Prostate gland (tissue), 2 donors: ENCODE results near the gene ZNF638. TPM values are rescaled to one million over a fixed set of nuclear protein-coding genes. Genes with fewer than 3 reads are reported as not detected.

ENCODE experiments used
- DNase-seq: peaks from one replicate; pipeline ENCODE4 v3.0.0-alpha.2; 2019; ENCODE audit warnings: low spot score
- H3K27ac ChIP-seq, 2 donors: fragments of 200-600 bp; sonication (generic); 2 replicates each; pipeline ENCODE4 v1.5.1; 2017 to 2019
- H3K27me3 ChIP-seq: fragments of 200-600 bp; sonication (generic); replicated peaks from 2 replicates; pipeline ENCODE4 v1.5.1; 2019; ENCODE audit not compliant: insufficient read depth
- H3K36me3 ChIP-seq, 2 donors: fragments of 200-600 bp; sonication (generic); 1 replicate in 1 of 2; 2 replicates in 1 of 2; pipeline versions ENCODE4 v1.5.1 to v1.8.1; 2017 to 2019
- H3K4me1 ChIP-seq: fragments of 200-600 bp; sonication (generic); replicated peaks from 2 replicates; pipeline ENCODE4 v1.5.1; 2019
- H3K4me3 ChIP-seq, 2 donors: fragments of 200-600 bp; sonication (generic); 2 replicates each; pipeline ENCODE4 v1.5.1; 2017 to 2019
- H3K9me3 ChIP-seq: fragments of 200-600 bp; sonication (generic); 2 replicates; pipeline ENCODE4 v1.5.1; 2017
- POLR2A ChIP-seq: fragments of 450-650 bp; IDR thresholded peaks from one replicate; pipeline ENCODE4 v1.6.1; 2016; ENCODE audit warnings: antibody characterized with exemption, mild to moderate bottlenecking
- POLR2AphosphoS5 ChIP-seq: sonication (generic); formaldehyde crosslinking; IDR thresholded peaks from one replicate; pipeline ENCODE4 v1.6.1; 2017; ENCODE audit warnings: antibody characterized with exemption
- WGBS: methylation state at CpG from one replicate; pipeline ENCODE4 v1.1.5; 2018; 5-methylcytosine and 5-hydroxymethylcytosine counted together
- intact Hi-C: fragments of 100-400 bp; cut with DNase I; formaldehyde crosslinking; loops from one replicate; pipeline ENCODE4 v1.14.2; 2022
- total RNA-seq, 2 donors: library from RNA; depleted of rRNA; stranded (reverse); fragments of >200 nt; gene quantifications; one replicate each; pipeline ENCODE4 v1.1.0, GENCODE V29; 2016
- TF ChIP-seq, protein P1 (sequence below), 4 experiments: fragments of 200-600 bp in 2 of 4; fragments of 450-650 bp in 2 of 4; sonication (generic) in 2 of 4; IDR thresholded peaks; 1 replicate in 3 of 4; 2 replicates in 1 of 4; pipeline ENCODE4 v1.5.1; 2016 to 2019; ENCODE audit warnings: antibody characterized with exemption in 4 of 4, mild to moderate bottlenecking in 2 of 4, moderate library complexity in 2 of 4

Gene ZNF638
- total RNA-seq, 2 donors from 2014 or later, result 137 to 164 TPM

- intact Hi-C loops, result no loop called here
- H3K36me3 ChIP-seq, result no peaks in the 10 kb centered on the region
- H3K9me3 ChIP-seq, result no peaks in the 10 kb centered on the region
- WGBS, result 3% methylated on average over 35 of the region's 66 CpGs
- TF ChIP-seq POLR2AphosphoS5, result no peak
- TF ChIP-seq, protein P1, sequence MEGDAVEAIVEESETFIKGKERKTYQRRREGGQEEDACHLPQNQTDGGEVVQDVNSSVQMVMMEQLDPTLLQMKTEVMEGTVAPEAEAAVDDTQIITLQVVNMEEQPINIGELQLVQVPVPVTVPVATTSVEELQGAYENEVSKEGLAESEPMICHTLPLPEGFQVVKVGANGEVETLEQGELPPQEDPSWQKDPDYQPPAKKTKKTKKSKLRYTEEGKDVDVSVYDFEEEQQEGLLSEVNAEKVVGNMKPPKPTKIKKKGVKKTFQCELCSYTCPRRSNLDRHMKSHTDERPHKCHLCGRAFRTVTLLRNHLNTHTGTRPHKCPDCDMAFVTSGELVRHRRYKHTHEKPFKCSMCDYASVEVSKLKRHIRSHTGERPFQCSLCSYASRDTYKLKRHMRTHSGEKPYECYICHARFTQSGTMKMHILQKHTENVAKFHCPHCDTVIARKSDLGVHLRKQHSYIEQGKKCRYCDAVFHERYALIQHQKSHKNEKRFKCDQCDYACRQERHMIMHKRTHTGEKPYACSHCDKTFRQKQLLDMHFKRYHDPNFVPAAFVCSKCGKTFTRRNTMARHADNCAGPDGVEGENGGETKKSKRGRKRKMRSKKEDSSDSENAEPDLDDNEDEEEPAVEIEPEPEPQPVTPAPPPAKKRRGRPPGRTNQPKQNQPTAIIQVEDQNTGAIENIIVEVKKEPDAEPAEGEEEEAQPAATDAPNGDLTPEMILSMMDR (IDR thresholded peaks at IDR 0.05), result no peak
- TF ChIP-seq POLR2A, result no peak
- peaks cover 5% of the 10 kb centered on the region for H3K4me1 ChIP-seq
- peak within 1 kb of the TSS; percentile 31 to 39 for H3K4me3 ChIP-seq
- no peak for DNase-seq
- peak within 1 kb of the TSS; percentile 29 to 44 for H3K27ac ChIP-seq
- peaks cover 3% of the 10 kb centered on the region for H3K27me3 ChIP-seq
Measured at GRCh38 chr2:71453404-71454220, 122.0 kb downstream of the ZNF638 start, which contains the start of gene DYSF. TSS of gene DYSF (plus strand) at chr2:71453561.

DNA sequence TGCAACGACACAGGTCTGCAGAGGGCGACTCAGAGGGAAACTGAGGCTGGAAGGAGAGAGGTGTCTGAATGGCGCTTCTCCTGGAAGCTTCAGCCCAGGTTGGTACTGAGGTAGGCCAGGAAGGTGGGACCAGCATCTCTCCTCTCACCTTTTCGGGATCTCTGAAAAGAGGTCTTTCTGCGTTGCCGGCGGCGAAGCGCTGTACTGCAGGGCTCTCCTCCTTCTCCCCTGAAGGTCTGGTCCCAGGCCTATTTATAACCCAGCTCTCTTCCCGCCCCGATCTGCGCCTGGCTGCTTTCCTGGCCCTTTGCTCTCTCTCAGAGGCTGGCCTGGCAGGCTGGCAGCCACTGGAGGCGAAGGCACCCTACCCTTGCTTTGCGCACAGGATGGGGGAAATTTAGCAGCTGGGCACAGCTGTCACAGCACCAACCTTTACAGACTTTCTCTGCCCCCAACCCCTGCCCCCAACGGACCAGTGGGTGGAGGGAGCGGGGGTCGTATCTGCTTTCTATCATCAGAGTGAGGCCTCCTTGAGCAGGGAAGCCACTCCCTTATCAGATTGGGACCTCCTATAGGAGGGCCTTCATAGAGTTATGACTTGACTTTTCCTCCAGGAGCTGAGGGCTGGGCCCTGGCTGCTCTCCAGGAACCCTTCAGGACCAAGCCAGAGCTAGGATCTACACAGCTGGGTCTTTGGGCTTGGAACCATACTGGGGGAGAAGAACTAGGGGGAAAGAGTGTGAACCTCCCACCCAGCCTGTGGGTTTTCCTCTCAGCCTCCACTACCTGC is 122.8 kb downstream of the ZNF638 start:
- Histone ChIP-seq H3K9me3 (no peaks in the 10 kb centered on the region), H3K27ac (peak overlapping the region in 1 of 2 donors; percentile 29), H3K4me1 (peaks cover 5% of the 10 kb centered on the region), H3K27me3 (peaks cover 3% of the 10 kb centered on the region), H3K36me3 (no peaks in the 10 kb centered on the region), H3K4me3 (peak overlapping the region; percentile 31 to 39)
- intact Hi-C loops, result loop anchor here (5.0 kb wide), 1 partner anchor 122 kb away; the partner anchor contains the start of gene ZNF638
- DNase-seq, result no peak
- TF ChIP-seq, protein P1 (IDR thresholded peaks at IDR 0.05), result no peak
- TF ChIP-seq POLR2AphosphoS5 (no peak), POLR2A (no peak)
- WGBS, result 55% methylated on average over 17 of the region's 17 CpGs

DNA sequence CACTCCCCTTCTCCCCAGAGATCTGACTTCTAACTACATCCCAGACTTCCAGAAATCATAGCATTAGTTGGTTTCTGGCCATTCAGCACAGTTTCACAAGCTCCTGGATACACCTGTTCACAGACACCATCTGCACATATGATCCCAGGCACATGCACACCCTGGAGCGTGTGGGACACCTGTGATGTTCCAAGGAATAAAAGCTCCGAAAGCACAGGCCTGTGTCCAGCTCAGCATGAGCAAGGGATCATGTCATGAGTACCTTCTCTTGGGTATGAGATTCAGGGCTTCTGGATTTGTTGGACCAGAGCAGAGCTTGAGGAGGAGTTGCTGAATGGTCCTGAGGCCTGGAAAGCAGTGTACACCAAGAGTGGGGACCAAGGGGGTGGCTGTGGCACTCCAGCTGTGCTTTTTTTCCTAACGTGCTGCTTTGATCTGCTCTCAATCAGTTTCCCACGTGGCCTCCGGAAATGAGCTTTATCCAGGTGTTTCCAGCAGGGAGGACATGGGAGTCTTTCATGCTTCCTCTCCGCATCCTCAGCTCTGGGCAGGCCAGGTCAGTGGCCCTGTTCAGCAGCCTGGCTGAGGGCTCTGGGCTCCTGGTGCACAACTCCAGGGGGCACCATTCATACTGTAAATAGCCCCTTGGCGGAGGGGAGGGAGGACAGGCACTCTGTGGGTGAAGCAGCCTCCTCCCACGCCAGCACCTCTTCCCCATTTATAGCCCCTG is 123.6 kb downstream of the ZNF638 start:
- H3K4me1 ChIP-seq, result peaks cover 5% of the 10 kb centered on the region
- no peaks in the 10 kb centered on the region for H3K36me3 ChIP-seq
- H3K9me3 ChIP-seq, result no peaks in the 10 kb centered on the region
- WGBS, result 80% methylated on average over 8 of the region's 8 CpGs
- H3K27ac ChIP-seq, result peak overlapping the region in 1 of 2 donors; percentile 9
- no peak for DNase-seq
- intact Hi-C loops, result loop anchor here (5.0 kb wide), 1 partner anchor 123 kb away; the partner anchor contains the start of gene ZNF638
- TF ChIP-seq, protein P1 (IDR thresholded peaks at IDR 0.05), result no peak
- TF ChIP-seq POLR2AphosphoS5 (no peak), POLR2A (no peak)
- no peak overlapping the region for H3K4me3 ChIP-seq
- H3K27me3 ChIP-seq, result peaks cover 3% of the 10 kb centered on the region

DNA sequence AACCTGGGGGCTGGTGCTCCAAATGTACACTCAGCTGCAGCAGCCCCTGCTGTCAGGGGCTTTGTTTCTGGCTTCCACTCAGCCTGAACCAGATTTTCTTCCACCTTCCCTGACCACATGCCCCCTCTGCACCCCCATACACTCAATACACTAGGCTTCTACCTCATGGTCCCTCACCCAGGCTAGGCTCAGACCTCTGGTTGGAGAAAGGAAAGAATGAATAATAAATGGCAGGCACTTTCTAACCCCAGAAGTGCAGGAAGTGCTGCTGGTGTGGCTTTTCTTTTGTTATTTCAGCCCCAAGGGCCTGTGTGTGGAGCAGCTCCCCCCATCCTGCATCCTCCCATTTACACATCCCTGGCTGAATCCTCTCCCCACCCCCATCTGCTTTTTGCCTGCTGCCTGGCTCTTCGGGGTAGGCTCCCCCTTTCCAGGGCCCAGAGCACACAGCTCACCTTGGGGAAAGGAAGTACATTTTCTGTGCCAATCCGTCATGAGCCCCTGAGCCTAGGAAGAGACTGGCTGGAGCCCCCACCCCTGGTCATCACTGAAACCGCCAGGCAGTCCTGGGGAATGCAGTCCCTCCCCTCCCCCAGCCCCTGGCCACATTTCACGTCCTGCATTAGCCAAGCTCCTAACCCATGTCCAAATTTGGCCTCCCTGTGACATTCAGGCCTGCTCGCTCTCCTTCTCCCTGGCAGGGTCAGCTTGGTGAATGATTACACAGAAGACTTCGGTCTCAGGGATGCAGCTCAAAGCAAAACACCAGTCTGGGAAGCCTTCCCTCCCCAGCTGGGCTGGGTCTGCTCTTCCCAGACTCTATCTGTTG is 124.4 kb downstream of the ZNF638 start:
- no peak overlapping the region for H3K4me3 ChIP-seq
- H3K9me3 ChIP-seq, result no peaks in the 10 kb centered on the region
- H3K27ac ChIP-seq, result peak overlapping the region in 1 of 2 donors; percentile 9
- TF ChIP-seq POLR2AphosphoS5, result no peak
- TF ChIP-seq POLR2A, result no peak
- TF ChIP-seq, protein P1 (IDR thresholded peaks at IDR 0.05), result no peak
- intact Hi-C loops, result loop anchor here (5.0 kb wide), 1 partner anchor 124 kb away; the partner anchor contains the start of gene ZNF638
- peaks cover 5% of the 10 kb centered on the region for H3K4me1 ChIP-seq
- H3K27me3 ChIP-seq, result peaks cover 3% of the 10 kb centered on the region
- DNase-seq, result no peak
- H3K36me3 ChIP-seq, result no peaks in the 10 kb centered on the region
- WGBS, result 59% methylated on average over 6 of the region's 6 CpGs
